NCI-H2171 (cell line): ENCODE data around the gene GPR78.
"Not testable (repeated sequence)": the region's sequence is repeated elsewhere in the genome, so short reads cannot be mapped to it uniquely, and the experiment has no call there.

Source experiments
- DNase-seq: peaks from one replicate; lab custom pipeline; 2025; lab: John Stamatoyannopoulos, UW

GPR78 gene

DNA sequence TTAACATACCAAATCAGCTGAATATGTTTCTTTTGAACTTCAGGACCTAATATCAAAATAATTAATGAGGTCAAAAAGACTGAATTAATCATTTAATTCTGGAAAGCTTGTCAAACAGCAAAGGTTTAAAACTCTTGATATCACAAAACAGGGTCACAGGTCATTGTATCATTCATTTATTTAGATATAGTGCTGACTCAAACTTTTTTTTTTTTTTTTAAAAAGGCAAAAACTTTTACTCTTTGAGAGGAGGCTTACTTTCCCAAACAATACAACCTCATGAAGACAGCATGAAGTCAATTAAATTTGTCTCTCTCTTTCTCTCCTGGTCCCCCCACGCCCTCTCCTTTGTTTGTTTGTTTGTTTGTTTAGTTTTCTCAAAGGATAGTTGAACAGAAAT is 15.6 kb upstream of the GPR78 start:
- DNase-seq = no peak

DNA sequence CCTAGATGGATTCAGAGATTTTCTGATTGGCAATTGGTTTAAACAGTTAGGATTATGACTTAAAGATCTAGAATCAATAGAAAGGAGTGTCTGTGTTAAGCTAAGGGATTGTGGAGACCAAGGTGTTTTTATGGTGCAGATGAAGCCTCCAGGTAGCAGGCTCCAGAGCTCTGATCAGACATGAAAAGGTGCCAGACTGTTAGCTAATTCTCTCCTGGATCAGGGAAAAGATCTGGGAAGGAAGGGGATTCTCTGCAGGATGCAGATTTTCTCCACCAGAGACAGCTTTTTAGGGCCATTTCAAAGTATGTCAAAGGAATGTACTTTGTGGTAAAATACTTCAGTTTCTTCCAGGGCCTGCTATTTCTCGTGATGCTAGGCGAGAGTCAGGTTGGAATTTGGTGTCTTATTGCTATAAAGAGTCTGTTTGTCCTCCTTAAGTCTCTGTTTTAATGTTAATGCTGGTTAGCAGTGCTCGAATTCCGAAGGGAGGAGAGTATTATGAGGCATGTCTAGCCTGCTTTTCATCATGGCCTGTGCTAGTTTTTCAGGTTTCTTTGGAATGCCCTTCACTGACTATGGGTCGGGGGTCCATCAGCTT is 12.0 kb upstream of the GPR78 start:
- DNase-seq = no peak

DNA sequence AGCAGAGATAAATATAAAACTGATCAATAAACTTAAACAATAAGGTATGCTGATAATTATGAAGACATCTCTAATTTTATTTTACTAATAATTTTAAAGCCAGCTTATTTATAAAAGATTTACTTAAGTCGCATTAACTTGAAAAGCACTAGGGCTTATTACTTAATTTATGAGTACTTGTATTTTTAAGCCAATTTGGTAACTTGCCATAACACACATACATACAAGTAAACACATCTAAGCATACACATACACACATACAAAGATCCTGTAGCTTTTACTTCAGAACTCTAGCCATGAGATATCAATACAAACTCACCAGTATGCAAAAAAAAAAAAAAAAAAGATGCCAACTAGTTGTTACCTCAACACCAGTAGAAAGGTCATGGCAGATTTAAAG is 10.0 kb upstream of the GPR78 start:
- no peak for DNase-seq

DNA sequence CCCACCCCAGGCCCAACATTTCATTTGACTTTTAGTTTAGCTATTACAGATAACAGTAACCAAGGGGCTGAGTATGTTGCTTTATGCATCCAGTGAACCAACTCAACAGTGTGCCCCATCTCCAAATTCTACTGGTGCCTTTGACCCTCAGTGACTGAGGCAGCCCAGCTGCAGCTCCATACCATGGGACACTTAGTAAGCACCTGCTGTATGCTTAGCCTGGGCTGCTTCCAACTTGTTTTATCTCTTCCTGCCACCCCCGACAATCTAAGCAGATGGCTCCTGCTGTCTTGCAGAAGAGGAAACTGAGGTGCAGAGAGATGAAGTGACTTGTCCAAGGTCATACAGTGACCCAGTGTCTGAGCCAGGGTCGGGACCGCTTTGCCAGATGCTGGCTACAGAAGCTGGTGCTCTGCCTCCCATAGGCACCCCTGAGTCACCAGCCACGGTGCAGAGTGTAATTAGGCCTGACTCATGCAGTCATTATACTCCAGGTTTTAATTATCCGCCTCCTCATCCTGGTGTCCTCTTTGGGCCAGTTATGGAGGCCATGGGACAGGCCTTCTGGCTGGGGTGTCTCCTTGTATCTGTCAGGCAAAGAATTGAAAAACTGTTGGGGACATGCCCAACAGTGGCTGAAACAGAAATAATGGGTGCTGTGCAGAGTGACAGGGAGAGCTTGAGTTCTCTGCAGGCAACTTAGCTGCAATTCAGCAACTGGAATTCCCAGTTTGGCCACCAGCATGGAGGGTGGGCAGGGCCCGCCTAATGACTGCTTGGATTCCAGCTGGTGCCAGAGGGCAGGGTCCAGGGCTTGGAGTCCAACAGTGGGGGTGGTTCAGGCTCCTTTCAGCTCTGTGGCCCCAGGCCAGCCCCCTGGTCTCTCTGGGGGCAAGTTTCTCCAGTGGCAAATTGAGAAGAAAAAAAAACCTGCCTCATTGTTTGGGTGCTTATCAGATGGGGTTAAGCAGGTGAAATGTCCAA is 8.2 kb upstream of the GPR78 start:
- DNase-seq = no peak

DNA sequence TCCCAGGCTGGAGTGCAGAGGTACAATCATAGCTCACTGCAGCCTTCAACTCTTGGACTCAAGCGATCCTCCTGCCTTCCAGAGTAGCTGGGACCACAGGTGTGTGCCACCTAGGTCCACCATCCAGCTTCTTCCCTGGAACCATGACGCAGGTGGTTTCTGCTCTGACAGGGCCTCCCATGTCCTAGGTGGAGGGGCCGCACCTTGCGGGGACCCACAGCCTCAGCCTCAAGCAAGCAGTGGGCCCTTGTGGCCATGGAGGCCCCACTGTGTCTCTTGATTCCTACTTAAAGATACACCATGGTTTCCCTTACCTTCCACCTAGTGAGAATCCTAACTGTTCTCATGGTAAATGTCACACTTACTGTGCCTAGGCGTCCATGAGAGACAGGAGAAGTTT is 6.9 kb upstream of the GPR78 start:
- DNase-seq = no peak

DNA sequence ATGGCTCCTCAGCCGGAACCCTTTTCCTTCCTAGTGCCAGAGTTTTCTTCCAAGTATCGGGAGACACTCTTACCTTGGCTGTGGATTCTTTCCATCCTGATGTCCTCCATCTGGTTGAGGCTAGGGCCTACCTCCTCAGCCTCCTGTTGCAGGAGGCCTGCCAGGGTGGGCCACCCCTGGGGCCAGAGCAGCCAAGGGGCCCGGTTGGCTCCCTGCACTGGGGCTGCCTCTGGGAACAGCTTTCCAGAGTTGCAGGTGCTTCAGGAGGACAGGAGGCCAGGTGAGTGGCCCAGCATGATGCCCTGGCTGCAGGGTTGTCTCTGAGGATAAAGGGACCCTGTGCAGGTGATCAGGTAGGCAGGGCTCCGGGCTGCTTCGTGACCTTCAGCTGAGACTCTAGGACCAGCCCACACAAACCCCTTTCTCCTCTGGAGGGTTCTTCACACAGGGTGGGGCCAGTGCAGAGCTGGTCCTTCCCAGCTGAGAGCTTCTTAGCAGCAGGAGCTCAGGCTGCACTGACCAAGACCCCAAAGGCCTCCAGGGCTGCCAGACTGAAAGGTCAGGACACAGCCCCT is 5.3 kb upstream of the GPR78 start:
- DNase-seq = no peak

DNA sequence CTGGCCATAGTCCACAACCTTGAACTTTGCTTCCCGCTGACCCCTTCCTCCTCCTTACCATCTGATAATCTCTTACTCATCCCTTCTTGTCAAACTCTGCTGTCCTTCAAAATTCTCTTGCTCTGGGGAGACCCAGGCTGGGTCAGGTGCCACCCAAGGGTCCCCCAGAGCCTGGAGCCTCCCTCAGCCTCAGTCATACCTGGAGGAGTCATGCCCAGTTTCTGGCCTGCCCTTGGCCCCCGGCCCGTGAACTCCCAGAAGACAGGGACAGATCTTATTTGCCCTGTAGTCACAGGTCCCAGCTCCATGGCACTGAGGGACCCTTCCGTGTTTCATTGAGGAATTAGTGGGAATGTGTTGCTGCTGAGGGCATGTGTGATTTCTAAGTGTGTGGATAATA is 4.7 kb upstream of the GPR78 start:
- DNase-seq = no peak

DNA sequence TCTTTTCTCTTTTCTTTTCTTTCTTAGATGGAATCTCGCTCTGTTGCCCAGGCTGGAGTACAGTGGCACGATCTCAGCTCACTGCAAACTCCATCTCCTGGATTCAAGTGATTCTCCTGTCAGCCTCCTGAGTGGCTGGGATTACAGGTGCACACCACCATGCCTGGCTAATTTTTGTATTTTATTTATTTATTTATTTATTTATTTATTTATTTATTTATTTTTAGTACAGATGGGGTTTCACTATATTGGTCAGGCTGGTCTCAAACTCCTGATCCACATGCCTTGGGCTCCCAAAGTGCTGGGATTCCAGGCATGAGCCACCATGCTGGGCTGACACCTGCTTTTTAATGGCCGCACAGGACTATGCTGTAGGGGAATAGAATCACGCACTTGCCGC is 3.6 kb upstream of the GPR78 start:
- not testable (repeated sequence) for DNase-seq

DNA sequence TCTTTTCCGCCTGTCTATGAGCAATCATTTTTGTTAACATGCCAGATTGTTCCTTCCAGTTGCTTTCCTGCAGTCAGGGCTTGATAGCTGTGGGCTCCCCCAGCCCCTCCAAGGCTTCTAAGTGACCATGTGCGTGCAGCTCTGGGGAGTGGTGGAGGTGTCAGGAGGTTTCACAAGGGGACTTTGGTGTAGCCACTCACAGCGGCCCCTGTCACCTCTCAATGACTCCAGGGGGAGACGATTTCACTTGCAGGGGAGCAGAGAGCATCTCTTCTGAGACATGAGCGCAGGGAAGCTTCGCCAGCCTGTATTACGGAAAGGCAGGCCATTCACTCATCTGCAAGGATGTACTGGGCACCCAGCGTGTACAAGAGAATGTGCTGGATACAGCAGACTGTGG is 3.1 kb upstream of the GPR78 start:
- no peak for DNase-seq

DNA sequence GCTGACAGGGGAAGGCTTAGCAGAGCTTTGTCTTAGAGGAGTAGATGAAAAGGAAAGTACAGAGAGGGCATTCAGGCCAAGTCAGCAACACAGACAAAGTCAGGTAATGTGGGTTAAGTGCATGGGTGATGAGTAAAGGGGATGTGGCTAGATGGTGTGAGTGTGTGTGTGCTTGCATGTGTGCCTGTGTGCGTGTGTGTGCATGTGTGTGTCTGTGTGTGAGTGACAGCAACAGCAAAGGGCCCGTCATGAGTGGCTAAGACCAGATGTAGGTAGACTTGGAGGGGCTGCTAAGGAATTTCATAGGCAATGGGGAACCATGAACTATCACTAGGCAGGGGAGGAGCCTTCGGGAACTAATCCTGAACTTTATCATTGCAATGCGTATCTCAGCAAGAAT is 2.2 kb upstream of the GPR78 start:
- DNase-seq = no peak

DNA sequence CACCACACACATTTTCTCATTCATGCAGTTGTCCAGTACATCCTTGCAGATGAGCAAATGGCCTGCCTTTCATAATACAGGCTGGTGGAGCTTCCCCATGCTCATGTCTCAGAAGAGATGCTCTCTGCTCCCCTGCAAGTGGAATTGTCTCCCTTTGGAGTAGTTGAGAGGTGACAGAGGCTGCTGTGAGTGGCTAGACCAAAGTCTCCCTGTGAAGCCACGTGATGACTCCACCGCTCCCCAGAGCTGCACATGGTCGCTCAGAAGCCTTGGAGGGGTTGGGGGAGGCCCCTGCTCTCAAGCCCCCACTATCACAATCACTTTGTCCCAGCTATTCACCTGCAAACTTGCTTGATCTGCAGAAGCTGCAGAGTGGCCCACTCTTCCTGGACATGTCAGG is 1.5 kb upstream of the GPR78 start:
- no peak for DNase-seq

DNA sequence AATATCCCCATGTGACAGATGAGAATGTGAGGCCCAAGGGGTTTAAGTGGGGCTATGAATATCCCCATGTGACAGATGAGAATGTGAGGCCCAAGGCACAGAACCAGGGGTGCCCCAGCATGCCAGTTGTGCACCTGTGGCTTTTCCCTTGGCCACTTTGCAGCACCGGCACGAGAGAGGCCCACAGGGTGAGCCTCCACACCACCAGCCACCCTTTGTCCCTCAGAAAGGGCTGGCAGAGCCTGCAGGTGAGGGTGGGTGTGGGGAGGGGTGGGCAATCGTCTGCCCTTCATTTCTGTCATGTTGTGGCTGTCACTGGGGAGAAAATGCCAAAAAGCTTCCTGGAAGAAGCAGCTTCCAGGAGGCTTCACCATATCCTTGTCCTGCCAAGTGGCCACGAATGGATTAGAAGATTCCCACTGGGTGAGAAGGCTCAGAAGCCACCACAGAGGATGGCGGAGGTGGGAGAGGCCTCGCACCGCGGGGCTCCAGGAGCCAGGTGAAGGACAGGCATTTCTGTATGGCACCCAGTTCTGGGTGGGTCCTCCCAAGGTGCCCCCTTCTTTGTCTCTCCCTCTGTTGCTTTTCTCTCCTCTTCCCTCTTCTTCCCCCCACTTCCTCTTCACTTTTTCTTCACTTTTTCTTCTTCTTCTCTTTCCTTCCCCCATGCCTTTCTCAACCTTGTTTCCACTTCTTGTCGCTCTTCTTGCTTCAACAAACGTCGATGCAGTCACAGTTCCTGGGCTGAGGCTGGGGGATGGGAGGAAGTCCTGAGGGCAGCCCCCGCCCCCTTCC is 469 bp upstream of the GPR78 start:
- DNase-seq = no peak

DNA sequence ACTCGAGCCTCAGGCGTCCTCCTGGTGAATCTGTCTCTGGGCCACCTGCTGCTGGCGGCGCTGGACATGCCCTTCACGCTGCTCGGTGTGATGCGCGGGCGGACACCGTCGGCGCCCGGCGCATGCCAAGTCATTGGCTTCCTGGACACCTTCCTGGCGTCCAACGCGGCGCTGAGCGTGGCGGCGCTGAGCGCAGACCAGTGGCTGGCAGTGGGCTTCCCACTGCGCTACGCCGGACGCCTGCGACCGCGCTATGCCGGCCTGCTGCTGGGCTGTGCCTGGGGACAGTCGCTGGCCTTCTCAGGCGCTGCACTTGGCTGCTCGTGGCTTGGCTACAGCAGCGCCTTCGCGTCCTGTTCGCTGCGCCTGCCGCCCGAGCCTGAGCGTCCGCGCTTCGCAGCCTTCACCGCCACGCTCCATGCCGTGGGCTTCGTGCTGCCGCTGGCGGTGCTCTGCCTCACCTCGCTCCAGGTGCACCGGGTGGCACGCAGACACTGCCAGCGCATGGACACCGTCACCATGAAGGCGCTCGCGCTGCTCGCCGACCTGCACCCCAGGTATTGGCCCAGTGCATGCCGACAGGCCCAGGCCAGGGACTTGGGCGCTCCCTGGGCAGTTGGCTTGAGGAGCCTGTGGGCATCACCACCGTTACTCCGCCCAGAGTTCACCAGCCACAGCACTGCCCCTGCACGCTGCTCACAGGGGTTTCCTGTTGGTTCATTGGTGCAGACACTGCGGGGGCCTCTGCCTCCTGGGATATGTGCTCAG is 1.1 kb downstream of the GPR78 start:
- DNase-seq = no peak

DNA sequence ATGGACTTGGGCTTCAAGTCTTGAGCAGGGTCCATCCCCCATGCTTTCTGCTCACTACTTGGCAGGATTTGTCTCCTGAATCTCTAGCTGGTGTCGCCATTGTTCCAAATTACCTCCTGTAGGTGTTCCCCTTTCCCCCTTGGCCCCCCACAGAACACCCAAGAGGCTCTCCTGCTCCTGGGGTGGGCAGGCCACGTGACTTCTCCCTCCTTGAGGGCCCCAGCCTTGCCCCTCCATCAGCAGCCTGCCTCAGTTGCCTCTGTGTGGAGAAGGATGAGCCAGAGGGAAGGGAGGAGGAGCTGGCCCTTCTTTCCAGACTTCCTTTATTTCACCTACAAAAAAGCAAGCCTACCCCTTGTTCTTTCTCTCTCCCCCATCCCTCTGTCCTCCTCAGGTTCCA is 1.8 kb downstream of the GPR78 start:
- DNase-seq = no peak

DNA sequence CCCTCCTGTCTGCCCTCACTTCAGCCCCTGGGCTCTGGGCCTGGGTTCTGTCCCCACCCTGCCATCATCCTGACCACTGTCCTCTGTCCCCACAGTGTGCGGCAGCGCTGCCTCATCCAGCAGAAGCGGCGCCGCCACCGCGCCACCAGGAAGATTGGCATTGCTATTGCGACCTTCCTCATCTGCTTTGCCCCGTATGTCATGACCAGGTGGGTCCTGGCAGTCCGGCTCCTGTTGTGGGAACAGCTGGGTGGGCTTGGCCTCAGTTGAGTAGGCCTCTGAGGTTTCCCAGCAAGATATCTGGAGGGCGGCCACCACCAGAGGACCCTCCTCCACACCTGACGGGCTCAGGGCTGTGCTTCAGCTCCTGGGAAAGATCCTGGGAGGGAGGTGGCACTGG is 2.2 kb downstream of the GPR78 start:
- DNase-seq = no peak

DNA sequence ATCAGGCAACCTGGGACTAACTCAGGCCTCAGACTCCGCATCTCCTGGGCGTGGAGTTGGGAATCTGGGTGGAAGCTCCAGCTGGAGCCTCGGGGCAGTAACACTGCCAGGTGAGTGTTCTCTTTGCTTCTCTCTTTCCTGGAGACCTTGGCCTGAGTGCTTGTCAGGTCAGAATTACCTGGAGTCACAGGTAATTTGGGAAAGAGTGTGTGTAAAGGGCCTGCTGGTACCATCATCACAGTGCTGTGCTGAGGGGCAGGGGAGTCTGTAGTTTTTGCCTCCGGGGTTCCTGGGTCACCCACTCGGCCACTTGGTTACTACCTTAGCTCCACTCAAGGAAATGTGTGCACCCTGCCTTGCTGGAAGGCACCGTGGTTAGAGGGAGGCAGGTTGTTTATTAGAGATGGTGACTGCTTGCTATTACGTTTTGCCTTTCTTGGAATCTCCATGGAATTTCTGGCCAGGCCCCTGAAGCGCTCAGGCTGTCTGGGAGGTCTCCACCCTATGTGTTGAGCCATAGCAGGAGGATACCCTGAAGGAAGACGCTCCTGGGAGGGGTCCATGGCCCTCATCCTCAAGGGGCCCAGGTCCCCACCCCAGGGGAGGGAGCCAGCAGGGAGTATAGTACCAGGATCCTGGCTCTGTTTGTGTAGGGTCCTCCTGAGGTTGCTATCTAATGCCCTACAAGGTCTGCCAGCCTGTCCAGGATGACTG is 2.9 kb downstream of the GPR78 start:
- DNase-seq = no peak

DNA sequence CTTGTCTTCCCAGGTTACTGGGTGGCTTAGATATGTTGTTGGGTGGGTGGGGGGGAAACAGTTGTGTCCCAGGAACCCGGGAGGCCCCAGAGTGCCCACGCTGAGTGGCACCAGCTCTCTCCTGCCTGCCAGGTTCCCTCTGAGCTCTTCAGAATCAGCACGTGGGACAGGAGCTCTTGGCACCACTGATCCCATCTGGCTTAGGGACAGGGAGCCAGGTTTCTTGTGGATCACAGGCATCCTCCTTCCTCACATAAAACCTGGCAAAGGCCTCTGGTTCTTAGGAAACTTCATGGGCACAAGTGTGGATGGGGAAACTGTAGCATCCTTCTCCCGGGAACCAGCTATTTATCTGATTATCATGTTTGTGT is 3.4 kb downstream of the GPR78 start:
- no peak for DNase-seq

DNA sequence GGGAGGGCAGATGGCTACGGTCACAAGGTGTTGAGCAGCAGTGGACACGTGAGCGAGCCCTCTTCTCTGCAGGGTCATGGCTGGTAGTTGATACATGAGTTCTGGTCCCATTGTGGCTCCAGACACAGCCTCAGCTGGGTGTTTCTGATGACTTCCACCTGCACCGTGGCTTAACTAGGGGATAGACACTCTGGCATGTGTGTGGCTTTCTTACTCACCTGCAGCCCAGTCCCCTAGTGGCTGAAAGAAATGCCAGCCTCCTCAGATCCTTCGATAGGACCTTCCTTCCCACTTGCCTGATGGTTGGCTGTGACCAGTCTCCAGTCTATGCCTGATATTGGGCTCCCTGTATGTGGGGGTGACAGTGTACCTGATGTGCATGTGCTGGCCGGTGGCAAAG is 5.0 kb downstream of the GPR78 start:
- no peak for DNase-seq

DNA sequence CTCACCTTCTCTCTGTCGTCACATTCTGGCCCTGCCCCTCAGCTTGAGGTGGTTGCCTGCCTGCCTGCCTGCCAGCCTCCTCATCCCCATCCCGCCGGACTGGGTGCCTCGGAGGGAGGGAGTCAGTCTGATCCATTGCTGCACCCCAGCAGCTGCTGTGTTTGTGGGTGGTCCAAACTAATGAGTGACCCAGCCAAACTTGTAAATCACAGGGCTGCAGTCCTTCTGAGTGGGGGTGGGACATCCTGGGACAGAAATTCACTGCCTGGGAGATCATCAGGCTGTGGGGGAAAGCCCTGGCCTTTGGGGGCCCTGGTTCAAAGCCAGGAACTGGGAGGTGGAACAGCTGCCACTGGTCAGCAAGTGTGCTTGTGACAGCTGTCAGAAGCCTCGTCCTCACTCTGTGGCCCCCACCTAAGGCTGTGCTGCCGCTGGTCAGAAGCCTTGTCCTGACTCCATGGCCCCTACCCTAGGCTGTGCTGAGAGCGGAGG is 5.6 kb downstream of the GPR78 start:
- DNase-seq = no peak

DNA sequence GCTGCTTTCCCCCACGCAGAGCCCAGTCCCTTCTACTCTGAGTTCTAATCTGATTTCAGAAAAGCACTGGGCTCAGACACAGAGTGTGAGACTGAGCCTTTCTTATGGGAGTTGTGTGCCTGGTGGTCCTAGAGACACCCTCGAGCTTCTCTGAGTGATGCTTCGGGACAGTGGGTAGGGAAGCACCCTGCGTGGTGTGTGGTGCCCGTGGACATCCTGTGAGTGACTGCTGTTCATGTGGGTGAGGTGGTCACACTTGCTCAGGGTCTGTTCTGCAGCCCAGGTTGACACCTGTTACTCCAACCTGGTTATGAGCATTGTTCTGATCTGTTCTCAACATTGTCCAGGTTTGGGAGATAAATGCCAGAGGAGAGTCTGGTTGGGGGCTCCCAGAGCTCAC is 6.1 kb downstream of the GPR78 start:
- no peak for DNase-seq
